GM12872 (cell line): ENCODE data around the gene GRXCR1.

ENCODE experiments used
- CTCF ChIP-seq: IDR thresholded peaks from 3 replicates; pipeline ENCODE4 v1.5.1; 2011; ENCODE audit warnings: low read depth, mild to moderate bottlenecking, low read length, moderate library complexity; ENCODE audit not compliant: insufficient read depth

GRXCR1 gene

GRCh38 chr4:42871671-42872290 lies 20.7 kb upstream of the GRXCR1 start:
- no peak for TF ChIP-seq CTCF

DNA sequence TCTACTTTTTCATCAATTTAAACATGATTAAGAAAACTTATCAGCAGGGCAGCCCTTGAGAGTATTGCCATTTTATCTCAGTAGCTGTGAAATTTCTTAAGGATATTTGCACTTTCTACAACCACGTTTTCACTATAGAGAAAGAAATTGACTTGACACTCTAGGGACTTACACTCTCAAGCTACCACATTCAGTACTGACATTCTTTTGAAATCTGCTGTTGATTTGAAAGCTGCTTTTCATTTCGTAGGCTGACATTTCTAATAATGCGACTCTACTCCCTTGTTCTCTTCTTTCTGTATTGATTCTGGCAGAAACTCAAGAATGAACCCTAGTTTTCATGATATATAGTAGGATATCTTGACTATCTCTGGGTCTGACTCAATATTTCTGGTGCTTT lies 13.7 kb upstream of the GRXCR1 start:
- no peak for TF ChIP-seq CTCF

DNA sequence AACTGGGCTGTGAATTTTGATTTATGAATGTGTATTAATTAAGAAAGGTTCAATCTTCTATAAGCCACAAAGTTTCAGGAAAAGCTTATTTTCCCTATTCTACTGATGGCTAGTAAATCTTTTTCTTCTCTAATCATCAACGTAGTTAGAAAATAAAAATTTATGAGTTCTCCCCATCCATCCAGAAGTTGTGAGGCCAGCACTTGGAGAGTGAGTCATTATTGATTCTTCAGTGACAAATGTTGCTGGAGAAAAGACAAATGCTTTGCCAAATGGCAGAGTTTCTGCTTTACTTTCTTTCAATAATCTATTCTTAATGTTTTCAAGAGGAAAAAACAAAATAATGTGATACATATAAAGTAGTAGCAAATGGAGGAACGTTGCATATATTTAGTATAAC lies 11.3 kb upstream of the GRXCR1 start:
- no peak for TF ChIP-seq CTCF

- TF ChIP-seq CTCF = no peak
These were observed 869 bp upstream of the GRXCR1 start for GRCh38 chr4:42891644-42892043.

DNA sequence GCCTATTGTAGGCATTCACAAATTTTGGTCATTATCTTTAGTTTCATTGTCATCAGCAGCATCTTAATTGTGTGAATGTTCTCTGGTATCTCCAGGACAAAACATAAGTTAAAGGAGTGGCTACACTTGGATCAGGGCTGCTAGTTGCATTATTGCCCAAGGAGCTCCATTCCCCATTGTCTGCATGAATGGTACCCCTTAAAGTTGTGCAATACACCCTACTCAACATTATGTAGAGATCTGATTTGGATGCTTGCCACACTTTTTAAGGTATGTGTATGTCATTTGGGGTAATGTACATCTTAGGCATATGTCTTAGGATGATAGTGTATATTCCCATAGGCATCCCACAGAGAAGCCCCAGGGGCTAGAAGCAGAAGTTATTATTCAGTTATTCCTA lies 2.9 kb downstream of the GRXCR1 start:
- TF ChIP-seq CTCF = no peak

DNA sequence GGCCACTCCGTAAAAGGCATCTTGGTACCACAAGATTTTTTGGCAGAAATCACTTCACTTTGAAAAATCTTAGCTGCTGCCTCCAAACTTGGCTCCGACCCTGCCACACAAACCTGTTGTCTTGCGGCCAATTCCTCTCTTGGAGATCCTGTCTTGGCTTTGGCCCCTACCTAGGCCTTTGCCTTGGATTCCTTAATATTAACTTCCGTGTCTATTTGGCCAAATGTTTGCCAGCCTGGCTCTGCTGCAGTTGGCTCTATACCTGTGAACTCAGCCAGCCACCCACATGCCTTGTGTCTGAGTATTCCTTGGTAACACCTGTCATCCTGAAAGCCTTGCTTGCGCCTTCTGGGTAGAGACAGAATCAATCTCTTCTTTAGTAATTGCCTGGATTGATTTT lies 12.5 kb downstream of the GRXCR1 start:
- TF ChIP-seq CTCF = no peak

DNA sequence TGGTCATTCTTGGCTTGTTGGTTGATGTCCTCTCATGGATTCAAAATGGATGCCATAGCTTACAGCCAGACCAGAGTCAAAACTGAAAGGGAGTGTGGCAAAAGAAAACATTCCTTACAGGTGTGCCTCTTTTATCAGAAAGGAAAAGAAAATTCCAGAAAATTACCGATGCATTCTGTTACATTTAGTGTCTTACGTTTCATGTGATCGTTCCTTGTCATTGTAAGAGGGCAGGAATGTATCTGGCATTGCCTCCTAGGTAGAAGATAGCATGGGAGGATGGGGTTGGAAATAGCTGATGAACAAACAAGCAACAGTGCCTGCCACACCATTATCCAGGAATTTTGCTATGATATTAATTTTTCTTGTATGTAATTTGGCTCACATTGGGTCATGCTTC lies 13.1 kb downstream of the GRXCR1 start:
- no peak for TF ChIP-seq CTCF

GRCh38 chr4:42906341-42906740 lies 13.8 kb downstream of the GRXCR1 start:
- TF ChIP-seq CTCF = no peak
